CD14-positive monocyte (primary cell): ENCODE results near the gene DDX51. TPM values are rescaled to one million over a fixed set of nuclear protein-coding genes. Genes with fewer than 3 reads are reported as not detected.

Experiments
- DNase-seq, 3 donors: peaks; one replicate each; pipeline ENCODE4 v3.0.0-alpha.2; 2011 to 2022
- H2AFZ ChIP-seq: 2 replicates; pipeline ENCODE4 v1.6.0; 2012; ENCODE audit warnings: mild to moderate bottlenecking, low read depth, low read length, inconsistent platforms; ENCODE audit not compliant: insufficient read depth, poor library complexity, severe bottlenecking
- H3K27ac ChIP-seq, 2 donors: 1 replicate in 1 of 2; 2 replicates in 1 of 2; pipeline ENCODE4 v1.5.1; 2012 to 2013; ENCODE audit warnings: low read length in 2 of 2, control low read depth in 1 of 2, inconsistent platforms in 1 of 2, low read depth in 1 of 2, mild to moderate bottlenecking in 1 of 2
- H3K27me3 ChIP-seq, 2 donors: one replicate each; pipeline versions ENCODE4 v1.6.0 to v1.6.1; 2011 to 2013; ENCODE audit warnings: low read length in 2 of 2; ENCODE audit not compliant: control insufficient read depth in 2 of 2, insufficient read depth in 2 of 2
- H3K36me3 ChIP-seq, 2 donors: replicated peaks in 1 of 2; 1 replicate in 1 of 2; 2 replicates in 1 of 2; pipeline versions ENCODE4 v1.5.1 to v1.6.1; 2012 to 2013; ENCODE audit warnings: low read length in 2 of 2, control low read depth in 1 of 2, inconsistent platforms in 1 of 2, mild to moderate bottlenecking in 1 of 2; ENCODE audit not compliant: insufficient read depth in 2 of 2, control insufficient read depth in 1 of 2
- H3K4me1 ChIP-seq, 2 donors: 1 replicate in 1 of 2; 2 replicates in 1 of 2; pipeline versions ENCODE4 v1.5.1 to v1.6.1; 2012 to 2013; ENCODE audit warnings: low read length in 2 of 2, control low read depth in 1 of 2, inconsistent platforms in 1 of 2, mild to moderate bottlenecking in 1 of 2, moderate library complexity in 1 of 2; ENCODE audit not compliant: insufficient read depth in 2 of 2, control insufficient read depth in 1 of 2
- H3K4me2 ChIP-seq: replicated peaks from 2 replicates; pipeline ENCODE3; 2012; ENCODE audit warnings: low read length, moderate library complexity, mild to moderate bottlenecking; ENCODE audit not compliant: poor library complexity, severe bottlenecking; ENCODE audit errors: extremely low read depth
- H3K4me3 ChIP-seq, 3 experiments: fragments of 200-600 bp in 1 of 3; sonication (generic) in 1 of 3; replicated peaks in 1 of 3; 1 replicate in 2 of 3; 2 replicates in 1 of 3; pipeline ENCODE4 v1.5.1; 2011 to 2013; ENCODE audit warnings: low read length in 3 of 3, mild to moderate bottlenecking in 3 of 3, control low read depth in 2 of 3, low read depth in 2 of 3, inconsistent platforms in 1 of 3, moderate library complexity in 1 of 3
- H3K79me2 ChIP-seq: 2 replicates; pipeline ENCODE4 v1.6.0; 2012; ENCODE audit warnings: mild to moderate bottlenecking, control low read depth, inconsistent platforms, low read length, moderate library complexity; ENCODE audit not compliant: insufficient read depth
- H3K9ac ChIP-seq: 2 replicates; pipeline ENCODE4 v1.6.0; 2017; ENCODE audit warnings: low read length, mild to moderate bottlenecking; ENCODE audit not compliant: insufficient read depth, poor library complexity, severe bottlenecking
- H3K9me3 ChIP-seq, 2 donors: replicated peaks in 1 of 2; 1 replicate in 1 of 2; 2 replicates in 1 of 2; pipeline versions ENCODE4 v1.5.1 to v1.6.1; 2012 to 2013; ENCODE audit warnings: low read length in 2 of 2, control low read depth in 1 of 2; ENCODE audit not compliant: control insufficient read depth in 1 of 2, insufficient read depth in 1 of 2
- H4K20me1 ChIP-seq: 2 replicates; pipeline ENCODE4 v1.6.0; 2012; ENCODE audit warnings: mild to moderate bottlenecking, low read length, control low read depth, moderate library complexity; ENCODE audit not compliant: insufficient read depth
- H3K27ac Mint-ChIP-seq, 7 donors: one replicate each; pipeline ENCODE4 v1.8.0; 2020; ENCODE audit warnings: mild to moderate bottlenecking in 7 of 7, mixed read lengths in 7 of 7, moderate library complexity in 6 of 7, inconsistent platforms in 2 of 7
- H3K27me3 Mint-ChIP-seq, 3 donors: one replicate each; pipeline ENCODE4 v1.8.0; 2021 to 2022; ENCODE audit warnings: low read depth in 3 of 3, mild to moderate bottlenecking in 3 of 3, mixed read lengths in 3 of 3, moderate library complexity in 3 of 3, inconsistent platforms in 1 of 3
- H3K36me3 Mint-ChIP-seq, 2 donors: one replicate each; pipeline ENCODE4 v1.8.0; 2020; ENCODE audit warnings: mixed read lengths in 2 of 2, inconsistent platforms in 1 of 2, mild to moderate bottlenecking in 1 of 2
- H3K4me1 Mint-ChIP-seq: one replicate; pipeline ENCODE4 v1.8.0; 2020; ENCODE audit warnings: mild to moderate bottlenecking, mixed read lengths
- H3K4me3 Mint-ChIP-seq, 2 donors: one replicate each; pipeline ENCODE4 v1.8.0; 2020; ENCODE audit warnings: mild to moderate bottlenecking in 2 of 2, mixed read lengths in 2 of 2, moderate library complexity in 1 of 2
- H3K9me3 Mint-ChIP-seq, 7 donors: one replicate each; pipeline ENCODE4 v1.8.0; 2020 to 2022; ENCODE audit warnings: mixed read lengths in 7 of 7, mild to moderate bottlenecking in 6 of 7, moderate library complexity in 6 of 7, inconsistent platforms in 2 of 7
- CTCF ChIP-seq: fragments of 200-600 bp; IDR thresholded peaks from one replicate; pipeline ENCODE4 v1.8.0; 2022; ENCODE audit warnings: antibody characterized with exemption, mild to moderate bottlenecking
- WGBS: methylation state at CpG from one replicate; pipeline ENCODE4 v1.1.5; 2013; ENCODE audit warnings: missing lambda C conversion rate; ENCODE audit not compliant: insufficient coverage; 5-methylcytosine and 5-hydroxymethylcytosine counted together
- intact Hi-C, 2 donors: fragments of 100-400 bp; cut with micrococcal nuclease; formaldehyde crosslinking; loops; one replicate each; pipeline versions ENCODE4 v1.15.0 to v1.15.1; 2023
- polyA plus RNA-seq, 3 donors: library from polyadenylated mRNA; depleted of rRNA in 1 of 3; unstranded in 2 of 3; stranded (reverse) in 1 of 3; fragments of 300-500 nt in 2 of 3; fragments of >200 nt in 1 of 3; fragmentation: Illumina TruSeq in 2 of 3; gene quantifications; 1 replicate in 2 of 3; 2 replicates in 1 of 3; pipeline ENCODE4 v1.2.3, GENCODE V29; 2012 to 2021

DDX51 gene
- polyA plus RNA-seq, 3 donors = 1.7 to 24.9 (median 2.7) TPM

DNA sequence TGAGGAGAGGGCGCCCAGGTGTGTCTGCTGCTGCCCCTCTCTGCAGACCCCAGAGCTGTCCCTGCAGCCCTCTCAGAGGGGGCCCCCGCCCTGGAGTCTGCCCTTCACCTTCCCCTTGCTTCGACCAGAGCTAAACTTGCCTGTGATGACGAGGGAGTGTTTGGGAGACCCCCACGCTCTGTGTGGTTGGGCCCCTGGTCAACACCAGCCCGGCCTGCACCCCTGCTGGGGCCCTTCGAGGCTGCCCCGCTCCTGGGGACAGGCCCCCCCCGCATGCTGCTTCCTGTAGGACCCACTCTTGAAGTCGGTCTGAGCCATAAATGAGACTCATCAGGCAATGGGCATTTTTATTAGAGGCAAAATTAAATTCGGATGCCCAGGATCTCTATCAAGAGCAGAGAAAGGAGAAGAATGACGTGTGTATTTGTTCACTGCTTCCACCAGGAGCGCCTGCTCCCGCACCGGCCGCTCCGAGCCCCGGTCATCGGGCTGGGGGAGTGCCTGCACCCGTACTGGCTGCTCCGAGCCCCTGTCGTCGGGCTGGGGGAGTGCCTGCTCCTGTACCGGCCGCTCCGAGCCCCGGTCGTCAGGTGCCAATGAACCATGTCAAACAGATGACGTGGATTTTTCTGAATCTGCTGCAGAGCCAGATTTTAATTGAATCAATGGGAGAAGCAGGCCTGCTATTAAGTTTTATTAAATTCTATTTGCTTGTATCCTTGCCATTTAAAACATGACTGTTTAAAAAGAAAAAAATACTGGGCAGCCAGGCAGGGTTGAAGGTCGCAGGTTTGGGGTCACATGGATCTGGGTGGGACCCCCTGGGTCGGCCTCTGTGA lies 47.8 kb upstream of the DDX51 start:
- intact Hi-C loops = loop anchor here in 1 of 2 donors (10.0 kb wide), 1 partner anchor 303 kb away; the partner anchor contains the start of gene FBRSL1
- DNase-seq = no peak
- Mint-ChIP-seq H3K4me1 (peaks cover 10% of the 10 kb centered on the region), H3K36me3 (peaks cover 2 to 5% of the 10 kb centered on the region in 2 donors), H3K9me3 (peaks cover 17 to 42% (median 28%) of the 10 kb centered on the region in 7 donors), H3K27ac (no peak overlapping the region), H3K4me3 (no peak overlapping the region), H3K27me3 (peaks cover 6 to 56% (median 26%) of the 10 kb centered on the region in 3 donors)
- H3K4me2 ChIP-seq = no peak overlapping the region
- 79% methylated on average over 30 of the region's 31 CpGs for WGBS
- no peak overlapping the region for H3K27ac ChIP-seq
- H3K4me1 ChIP-seq = peaks cover 16 to 24% of the 10 kb centered on the region in 2 donors
- peaks cover 18 to 31% of the 10 kb centered on the region in 2 donors for H3K9me3 ChIP-seq
- H3K27me3 ChIP-seq = peaks cover 0 to 30% of the 10 kb centered on the region in 2 donors
- no peaks in the 10 kb centered on the region for H4K20me1 ChIP-seq
- no peaks in the 10 kb centered on the region for H3K79me2 ChIP-seq
- H3K4me3 ChIP-seq = no peak overlapping the region
- H2AFZ ChIP-seq = no peak overlapping the region
- no peak overlapping the region for H3K9ac ChIP-seq
- no peaks in the 10 kb centered on the region for H3K36me3 ChIP-seq
- no peak for TF ChIP-seq CTCF

- Histone ChIP-seq H3K9me3 (peaks cover 18 to 31% of the 10 kb centered on the region in 2 donors), H3K9ac (no peak overlapping the region), H3K27ac (no peak overlapping the region), H3K4me2 (no peak overlapping the region), H3K36me3 (no peaks in the 10 kb centered on the region), H4K20me1 (no peaks in the 10 kb centered on the region), H3K27me3 (peaks cover 0 to 38% of the 10 kb centered on the region in 2 donors), H3K4me1 (peaks cover 26 to 34% of the 10 kb centered on the region in 2 donors), H2AFZ (no peak overlapping the region), H3K79me2 (no peaks in the 10 kb centered on the region), H3K4me3 (no peak overlapping the region)
- WGBS = 80% methylated on average over 23 of the region's 30 CpGs
- peaks cover 6 to 56% (median 31%) of the 10 kb centered on the region in 3 donors for H3K27me3 Mint-ChIP-seq
- H3K9me3 Mint-ChIP-seq = peaks cover 17 to 42% (median 30%) of the 10 kb centered on the region in 7 donors
- H3K36me3 Mint-ChIP-seq = peaks cover 2 to 5% of the 10 kb centered on the region in 2 donors
- peaks cover 20% of the 10 kb centered on the region for H3K4me1 Mint-ChIP-seq
- TF ChIP-seq CTCF = no peak
- DNase-seq = no peak
- intact Hi-C loops = loop anchor here in 1 of 2 donors (10.0 kb wide), 1 partner anchor 304 kb away; the partner anchor contains the start of gene FBRSL1
- H3K4me3 Mint-ChIP-seq = peak overlapping the region in 1 of 2 donors; percentile 69
- peak overlapping the region in 1 of 7 donors; percentile 78 for H3K27ac Mint-ChIP-seq
Measured at GRCh38 chr12:132190834-132191500, 46.8 kb upstream of the DDX51 start.
